Measurements from ENCODE around the gene KCNJ11.

DNA sequence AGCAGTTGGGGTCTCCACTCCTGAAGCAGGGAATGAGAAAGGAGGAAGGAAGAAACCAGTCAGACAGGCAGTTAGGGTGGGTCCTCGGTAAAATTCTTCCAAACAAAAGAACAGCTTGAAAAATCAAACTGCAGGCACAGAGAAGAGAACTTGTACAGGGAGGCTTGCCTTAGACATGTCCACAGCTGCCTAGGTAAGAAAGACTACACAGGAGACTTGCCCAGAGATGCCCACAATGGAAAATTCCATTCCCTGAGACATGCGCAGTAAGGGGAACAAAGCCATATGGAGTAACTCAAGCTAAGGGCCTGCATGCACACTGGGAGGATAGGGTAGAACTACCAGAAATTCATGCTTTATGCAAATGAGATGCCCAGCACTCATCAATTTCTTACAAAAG, 9.8 kb downstream of the KCNJ11 start:
- TF ChIP-seq POLR2A (IDR thresholded peaks at IDR 0.05): no peak
- TF ChIP-seq, protein P1, sequence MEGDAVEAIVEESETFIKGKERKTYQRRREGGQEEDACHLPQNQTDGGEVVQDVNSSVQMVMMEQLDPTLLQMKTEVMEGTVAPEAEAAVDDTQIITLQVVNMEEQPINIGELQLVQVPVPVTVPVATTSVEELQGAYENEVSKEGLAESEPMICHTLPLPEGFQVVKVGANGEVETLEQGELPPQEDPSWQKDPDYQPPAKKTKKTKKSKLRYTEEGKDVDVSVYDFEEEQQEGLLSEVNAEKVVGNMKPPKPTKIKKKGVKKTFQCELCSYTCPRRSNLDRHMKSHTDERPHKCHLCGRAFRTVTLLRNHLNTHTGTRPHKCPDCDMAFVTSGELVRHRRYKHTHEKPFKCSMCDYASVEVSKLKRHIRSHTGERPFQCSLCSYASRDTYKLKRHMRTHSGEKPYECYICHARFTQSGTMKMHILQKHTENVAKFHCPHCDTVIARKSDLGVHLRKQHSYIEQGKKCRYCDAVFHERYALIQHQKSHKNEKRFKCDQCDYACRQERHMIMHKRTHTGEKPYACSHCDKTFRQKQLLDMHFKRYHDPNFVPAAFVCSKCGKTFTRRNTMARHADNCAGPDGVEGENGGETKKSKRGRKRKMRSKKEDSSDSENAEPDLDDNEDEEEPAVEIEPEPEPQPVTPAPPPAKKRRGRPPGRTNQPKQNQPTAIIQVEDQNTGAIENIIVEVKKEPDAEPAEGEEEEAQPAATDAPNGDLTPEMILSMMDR (IDR thresholded peaks at IDR 0.05 in 8 of 11, conservative IDR thresholded peaks at IDR 0.05 in 3 of 11): no peak
- no peak for TF ChIP-seq POLR2AphosphoS5 (IDR thresholded peaks at IDR 0.05)
